ENCODE data around the gene NOP9. TPM values are rescaled to one million over a fixed set of nuclear protein-coding genes. Genes with fewer than 3 reads are reported as not detected.
A peak's percentile ranks its signal among the peaks of the same experiment; 100 is the strongest.

NOP9 gene
- total and polyA plus RNA-seq, 9 of the 15 experiments (the other 6 are each of a cell fraction or from before 2014, with no cell fraction given) = 1.0 to 27.9 (median 15.1) TPM

GRCh38 chr14:24274101-24274543, 25.5 kb upstream of the NOP9 start:
- intact Hi-C loops (cut with micrococcal nuclease) (no loop called here), in situ Hi-C loops (cut with MboI) (no loop called here)
- H4K20me1 ChIP-seq (replicated peaks; ENCODE audit: control insufficient read depth, insufficient read depth, low read length) = no peaks in the 10 kb centered on the region; the same call in 1 of the 2 replicates
- 18% methylated on average over 3 of the region's 3 CpGs for WGBS (ENCODE audit: insufficient coverage, low coverage, missing lambda C conversion rate)
- peak overlapping the region; percentile 45; the same call in 1 of the 3 replicates for H3K27ac ChIP-seq (ENCODE audit: extremely low read depth, low read depth, low read length)
- H3K79me2 ChIP-seq (ENCODE audit: control insufficient read depth, insufficient read depth, low read length) = peaks cover 9% of the 10 kb centered on the region; the same call in 1 of the 3 replicates
- CTCF ChIA-PET (ENCODE audit: low intra/inter-chr PET ratio) = no interaction called here
- POLR2A ChIA-PET = interaction anchor here (0.6 to 1.2 kb wide), 3 partner anchors 11 to 39 kb away, joined by 3 to 4 read pairs (median 3); partner anchors contain the start of gene TGM1
- no peaks in the 10 kb centered on the region for H3K9me3 ChIP-seq (replicated peaks; ENCODE audit: control insufficient read depth, insufficient read depth, low read depth, low read length)
- peak in 2 of 4 experiments; percentile 48 to 71 for DNase-seq (ENCODE audit: extremely low read depth in 1 of 4, low spot score in 3 of 4)
- peak overlapping the region; percentile 52 for H3K4me2 ChIP-seq (ENCODE audit: insufficient read depth, low read length)
- BruUV-seq (replicated peaks) = no TSS peak
- H3K9ac ChIP-seq (ENCODE audit: insufficient read depth in 1 of 2, low read depth in 2 of 2, low read length in 2 of 2) = no peak overlapping the region; a peak in 1 of 4 replicates
- H3K4me3 ChIP-seq = no peak overlapping the region
- no peak for ATAC-seq
- no peaks in the 10 kb centered on the region for H3K27me3 ChIP-seq (ENCODE audit: control insufficient read depth in 2 of 2, insufficient read depth in 2 of 2, low read length in 2 of 2)
- FAIRE-seq = peak; percentile 46
- peaks cover 2% of the 10 kb centered on the region for H3K9me1 ChIP-seq (ENCODE audit: control insufficient read depth, insufficient read depth, low read length)
- H2AFZ ChIP-seq (ENCODE audit: low read depth, low read length) = 0 out of 2 replicates have a peak overlapping the region, but pooled peaks have one; percentile 19
- peaks cover 27 to 29% of the 10 kb centered on the region in 2 experiments; a peak in 4 of 5 replicates for H3K4me1 ChIP-seq (replicated peaks in 1 of 2; ENCODE audit: control insufficient read depth in 2 of 2, insufficient read depth in 2 of 2, low read length in 2 of 2)
- H3K36me3 ChIP-seq (ENCODE audit: control insufficient read depth, insufficient read depth, low read length) = no peaks in the 10 kb centered on the region; the same call in 2 of the 3 replicates
- 0 out of 2 replicates have a peak, but pooled peaks have one; percentile 9 for TF ChIP-seq EHMT2 (IDR thresholded peaks at IDR 0.05)
- TF ChIP-seq E2F8 (IDR thresholded peaks at IDR 0.05; ENCODE audit: low read depth, partially characterized antibody) = no peak
- TF ChIP-seq PHTF2 (CRISPR knock-in tag; IDR thresholded peaks at IDR 0.05) = no peak
- TF ChIP-seq KDM1A (IDR thresholded peaks at IDR 0.05) = peak in 1 of 2 experiments; percentile 16; a peak in 1 of 4 replicates
- TF ChIP-seq ZKSCAN8 (CRISPR knock-in tag; IDR thresholded peaks at IDR 0.05) = no peak
- no peak for TF ChIP-seq ZNF197 (CRISPR knock-in tag; IDR thresholded peaks at IDR 0.05; ENCODE audit: low read depth)
- peak; percentile 48 for TF ChIP-seq NFIC (IDR thresholded peaks at IDR 0.05)
- no peak for TF ChIP-seq PATZ1 (CRISPR knock-in tag; IDR thresholded peaks at IDR 0.05; ENCODE audit: borderline replicate concordance)
- TF ChIP-seq DPF2 (IDR thresholded peaks at IDR 0.05) = peak; percentile 75
- peak; percentile 41; the same call in 1 of the 2 replicates for TF ChIP-seq NCOR1 (IDR thresholded peaks at IDR 0.05)
- peak; percentile 30; the same call in 1 of the 2 replicates for TF ChIP-seq KLF16 (IDR thresholded peaks at IDR 0.05)
- TF ChIP-seq TAF9B (IDR thresholded peaks at IDR 0.05; ENCODE audit: partially characterized antibody) = no peak
- peak; percentile 48; the same call in 1 of the 2 replicates for TF ChIP-seq MEF2A (IDR thresholded peaks at IDR 0.05; ENCODE audit: control insufficient read depth, low read depth, low read length)
- TF ChIP-seq SMARCE1 (IDR thresholded peaks at IDR 0.05) = peak; percentile 78
- peak; percentile 48; the same call in 1 of the 2 replicates for TF ChIP-seq SOX6 (IDR thresholded peaks at IDR 0.05)
- peak; percentile 75 for TF ChIP-seq CBFA2T2 (conservative IDR thresholded peaks at IDR 0.05)
- no peak for TF ChIP-seq ZKSCAN1 (IDR thresholded peaks at IDR 0.05; ENCODE audit: low read depth, low read length)
- TF ChIP-seq STAT5A (IDR thresholded peaks at IDR 0.05; ENCODE audit: borderline replicate concordance, low read length) = peak; percentile 43; the same call in 1 of the 2 replicates
- TF ChIP-seq ARID1B (IDR thresholded peaks at IDR 0.05) = peak; percentile 88
- TF ChIP-seq HMBOX1 (IDR thresholded peaks at IDR 0.05) = peak; percentile 41; the same call in 1 of the 2 replicates
